Breast epithelium (tissue), 4 donors: ENCODE results near the gene TPCN2. TPM values are rescaled to one million over a fixed set of nuclear protein-coding genes. Genes with fewer than 3 reads are reported as not detected.

Source experiments
- DNase-seq, 2 donors: peaks; one replicate each; pipeline ENCODE4 v3.0.0-alpha.2; 2019; ENCODE audit warnings: low spot score in 2 of 2
- H3K27ac ChIP-seq, 2 donors: fragments of 200-600 bp; sonication (generic) in 1 of 2; one replicate each; pipeline ENCODE4 v1.5.1; 2016 to 2019; ENCODE audit warnings: mild to moderate bottlenecking in 1 of 2
- H3K27me3 ChIP-seq, 2 donors: fragments of 200-600 bp; sonication (generic) in 1 of 2; one replicate each; pipeline versions ENCODE4 v1.5.1 to v1.6.0; 2017 to 2019; ENCODE audit warnings: control low read depth in 1 of 2, mild to moderate bottlenecking in 1 of 2
- H3K36me3 ChIP-seq: fragments of 200-600 bp; one replicate; pipeline ENCODE4 v1.5.1; 2019
- H3K4me1 ChIP-seq, 2 donors: fragments of 200-600 bp; sonication (generic); one replicate each; pipeline ENCODE4 v1.5.1; 2016 to 2019; ENCODE audit warnings: control low read depth in 1 of 2
- H3K4me3 ChIP-seq, 3 donors: fragments of 200-600 bp; sonication (generic); 1 replicate in 2 of 3; 2 replicates in 1 of 3; pipeline ENCODE4 v1.5.1; 2016 to 2019; ENCODE audit warnings: mild to moderate bottlenecking in 3 of 3, moderate library complexity in 2 of 3
- H3K9me3 ChIP-seq, 2 donors: fragments of 200-600 bp; sonication (generic) in 1 of 2; one replicate each; pipeline ENCODE4 v1.5.1; 2016 to 2019; ENCODE audit warnings: control low read depth in 1 of 2
- POLR2A ChIP-seq: fragments of 450-650 bp; IDR thresholded peaks from one replicate; pipeline ENCODE4 v1.6.1; 2016; ENCODE audit warnings: antibody characterized with exemption, mild to moderate bottlenecking, moderate library complexity
- POLR2AphosphoS5 ChIP-seq, 3 donors: sonication (generic); formaldehyde crosslinking; IDR thresholded peaks; one replicate each; pipeline ENCODE4 v1.6.1; 2017; ENCODE audit warnings: antibody characterized with exemption in 3 of 3
- intact Hi-C: fragments of 100-400 bp; cut with DNase I; formaldehyde crosslinking; loops from one replicate; pipeline ENCODE4 v1.15.1; 2023; ENCODE audit warnings: low total_unique reads
- total RNA-seq, 3 donors: library from RNA; depleted of rRNA; stranded (reverse); fragments of >200 nt; gene quantifications; one replicate each; pipeline ENCODE4 v1.1.0, GENCODE V29; 2016
- TF ChIP-seq, protein P1 (sequence below), 3 donors: fragments of 450-650 bp; IDR thresholded peaks; one replicate each; pipeline ENCODE4 v1.5.1; 2016 to 2017; ENCODE audit warnings: antibody characterized with exemption in 3 of 3, mild to moderate bottlenecking in 3 of 3, moderate library complexity in 3 of 3

TPCN2 gene
- total RNA-seq, 3 donors from 2014 or later = 13.0 to 18.0 (median 13.8) TPM

DNA sequence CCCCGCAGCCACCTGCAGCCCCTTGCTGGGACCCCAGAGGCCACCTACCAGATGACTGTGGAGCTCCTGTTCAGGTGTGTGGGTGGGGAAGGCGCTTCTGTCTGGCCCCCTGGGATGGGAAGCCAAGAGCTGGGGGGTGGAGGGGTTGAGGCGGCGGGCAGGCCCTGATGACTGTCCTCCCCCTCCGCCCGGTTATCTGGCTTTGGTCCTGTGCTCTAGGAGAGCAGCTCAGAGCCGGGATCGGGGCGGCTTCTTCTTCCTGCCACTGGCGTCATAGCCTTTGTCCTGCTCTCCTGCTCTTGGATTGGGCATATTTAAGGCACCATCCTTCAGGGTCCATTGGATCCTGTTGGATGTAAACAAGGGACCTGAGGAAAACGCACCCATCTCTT, 38.4 kb downstream of the TPCN2 start:
- DNase-seq = no peak
- Histone ChIP-seq H3K27ac (peak overlapping the region in 1 of 2 donors; percentile 63), H3K27me3 (no peaks in the 10 kb centered on the region), H3K36me3 (no peaks in the 10 kb centered on the region), H3K9me3 (no peaks in the 10 kb centered on the region), H3K4me3 (no peak overlapping the region), H3K4me1 (no peaks in the 10 kb centered on the region)
- TF ChIP-seq POLR2AphosphoS5 (IDR thresholded peaks at IDR 0.05) (no peak), POLR2A (no peak)
- TF ChIP-seq, protein P1, sequence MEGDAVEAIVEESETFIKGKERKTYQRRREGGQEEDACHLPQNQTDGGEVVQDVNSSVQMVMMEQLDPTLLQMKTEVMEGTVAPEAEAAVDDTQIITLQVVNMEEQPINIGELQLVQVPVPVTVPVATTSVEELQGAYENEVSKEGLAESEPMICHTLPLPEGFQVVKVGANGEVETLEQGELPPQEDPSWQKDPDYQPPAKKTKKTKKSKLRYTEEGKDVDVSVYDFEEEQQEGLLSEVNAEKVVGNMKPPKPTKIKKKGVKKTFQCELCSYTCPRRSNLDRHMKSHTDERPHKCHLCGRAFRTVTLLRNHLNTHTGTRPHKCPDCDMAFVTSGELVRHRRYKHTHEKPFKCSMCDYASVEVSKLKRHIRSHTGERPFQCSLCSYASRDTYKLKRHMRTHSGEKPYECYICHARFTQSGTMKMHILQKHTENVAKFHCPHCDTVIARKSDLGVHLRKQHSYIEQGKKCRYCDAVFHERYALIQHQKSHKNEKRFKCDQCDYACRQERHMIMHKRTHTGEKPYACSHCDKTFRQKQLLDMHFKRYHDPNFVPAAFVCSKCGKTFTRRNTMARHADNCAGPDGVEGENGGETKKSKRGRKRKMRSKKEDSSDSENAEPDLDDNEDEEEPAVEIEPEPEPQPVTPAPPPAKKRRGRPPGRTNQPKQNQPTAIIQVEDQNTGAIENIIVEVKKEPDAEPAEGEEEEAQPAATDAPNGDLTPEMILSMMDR (IDR thresholded peaks at IDR 0.05) = no peak
- intact Hi-C loops = no loop called here

DNA sequence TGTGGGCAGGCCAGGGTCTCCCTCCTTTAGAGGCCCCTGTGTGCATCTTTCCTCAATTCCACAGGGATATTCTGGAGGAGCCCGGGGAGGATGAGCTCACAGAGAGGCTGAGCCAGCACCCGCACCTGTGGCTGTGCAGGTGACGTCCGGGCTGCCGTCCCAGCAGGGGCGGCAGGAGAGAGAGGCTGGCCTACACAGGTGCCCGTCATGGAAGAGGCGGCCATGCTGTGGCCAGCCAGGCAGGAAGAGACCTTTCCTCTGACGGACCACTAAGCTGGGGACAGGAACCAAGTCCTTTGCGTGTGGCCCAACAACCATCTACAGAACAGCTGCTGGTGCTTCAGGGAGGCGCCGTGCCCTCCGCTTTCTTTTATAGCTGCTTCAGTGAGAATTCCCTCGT, 39.1 kb downstream of the TPCN2 start:
- no peak for DNase-seq
- H3K27ac ChIP-seq = no peak overlapping the region
- H3K36me3 ChIP-seq = no peaks in the 10 kb centered on the region
- no peaks in the 10 kb centered on the region for H3K9me3 ChIP-seq
- no peak overlapping the region for H3K4me3 ChIP-seq
- TF ChIP-seq, protein P1 (IDR thresholded peaks at IDR 0.05) = no peak
- no peak for TF ChIP-seq POLR2A
- TF ChIP-seq POLR2AphosphoS5 (IDR thresholded peaks at IDR 0.05) = no peak
- no peaks in the 10 kb centered on the region for H3K27me3 ChIP-seq
- no peaks in the 10 kb centered on the region for H3K4me1 ChIP-seq
- intact Hi-C loops = no loop called here

DNA sequence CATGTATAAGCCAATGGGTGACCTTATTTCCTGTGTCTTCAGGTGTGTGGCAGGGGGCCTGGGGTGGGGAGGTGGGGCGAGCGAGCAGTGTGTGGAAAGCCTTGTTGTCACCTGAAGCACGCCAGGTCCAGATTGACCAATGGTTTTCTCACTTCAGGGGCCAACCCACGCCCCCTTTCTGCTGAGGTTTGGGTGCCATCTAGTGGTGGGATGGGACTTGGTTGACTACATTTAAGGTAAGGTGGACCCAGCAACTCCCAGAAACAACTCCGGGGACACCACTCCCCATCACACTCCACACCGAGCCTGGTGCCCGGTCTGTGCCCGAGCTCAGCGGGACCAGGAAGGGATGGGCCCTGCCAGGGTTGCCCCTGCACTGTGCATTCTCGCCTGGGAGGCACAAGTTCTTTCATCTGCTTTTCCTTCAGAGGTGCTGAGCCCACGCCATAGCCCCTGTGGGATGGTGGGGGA, 40.0 kb downstream of the TPCN2 start:
- Histone ChIP-seq H3K27me3 (no peaks in the 10 kb centered on the region), H3K36me3 (no peaks in the 10 kb centered on the region), H3K9me3 (no peaks in the 10 kb centered on the region), H3K4me1 (no peaks in the 10 kb centered on the region), H3K4me3 (no peak overlapping the region), H3K27ac (no peak overlapping the region)
- TF ChIP-seq, protein P1 (IDR thresholded peaks at IDR 0.05) = peak; percentile 30 to 70 (median 52)
- no peak for TF ChIP-seq POLR2AphosphoS5 (IDR thresholded peaks at IDR 0.05)
- no peak for TF ChIP-seq POLR2A
- intact Hi-C loops = no loop called here
- DNase-seq = peak; percentile 58 to 72

DNA sequence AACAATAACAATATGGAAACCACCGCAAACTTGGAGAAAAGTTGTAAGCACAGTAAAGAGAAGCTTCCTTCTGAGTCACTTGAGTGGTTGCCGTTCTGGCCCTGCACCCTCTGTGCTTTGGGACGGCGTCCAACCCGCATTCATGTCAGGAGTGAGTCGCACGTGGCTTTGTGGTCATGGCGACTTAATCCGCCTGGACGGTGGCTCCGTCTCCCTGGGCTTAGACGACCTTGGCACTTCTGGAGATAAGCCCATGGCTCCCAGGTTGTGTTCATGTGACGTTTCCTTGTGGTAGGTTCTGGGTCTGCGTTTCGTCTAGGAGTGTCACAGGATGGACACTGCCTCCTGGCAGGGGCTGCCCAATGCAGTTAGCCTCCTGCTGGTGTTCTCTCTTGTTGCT, 40.5 kb downstream of the TPCN2 start:
- DNase-seq = peak in 1 of 2 donors; percentile 40

DNA sequence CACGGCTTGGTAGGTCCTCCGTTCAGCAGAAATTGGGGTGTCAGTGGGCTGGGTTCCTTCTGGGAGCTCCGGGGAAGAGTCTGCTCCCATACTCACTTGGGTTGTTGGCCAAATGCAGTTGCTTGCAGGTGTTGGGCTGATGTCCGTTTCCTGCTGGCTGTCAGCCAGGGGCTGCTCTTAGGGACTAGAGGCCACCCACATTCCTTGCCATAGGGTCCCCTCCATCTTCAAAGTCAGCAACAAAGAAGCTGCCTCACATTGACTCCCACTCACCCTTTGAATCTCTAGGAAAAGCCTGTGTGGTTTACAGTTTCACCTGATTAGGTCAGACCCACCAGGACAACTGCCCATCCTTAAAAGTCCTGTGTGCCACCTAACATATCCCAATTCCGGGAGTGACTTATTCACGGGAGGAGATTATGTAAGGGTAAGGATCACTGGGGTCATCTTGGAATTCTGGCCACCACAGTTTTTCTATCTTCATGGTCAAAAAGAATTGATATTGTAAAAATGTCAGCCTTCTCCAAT, 43.0 kb downstream of the TPCN2 start:
- H3K27ac ChIP-seq = no peak overlapping the region
- peaks cover 0 to 5% of the 10 kb centered on the region in 2 donors for H3K4me1 ChIP-seq
- intact Hi-C loops = no loop called here
- TF ChIP-seq, protein P1 (IDR thresholded peaks at IDR 0.05) = no peak
- TF ChIP-seq POLR2A (no peak), POLR2AphosphoS5 (IDR thresholded peaks at IDR 0.05) (no peak)
- DNase-seq = no peak
- no peaks in the 10 kb centered on the region for H3K27me3 ChIP-seq
- H3K36me3 ChIP-seq = no peaks in the 10 kb centered on the region
- H3K4me3 ChIP-seq = no peak overlapping the region
- H3K9me3 ChIP-seq = no peaks in the 10 kb centered on the region

More for the DNA sequence above, 40.5 kb downstream of the TPCN2 start:
- no peak overlapping the region for H3K27ac ChIP-seq
- intact Hi-C loops = no loop called here
- H3K9me3 ChIP-seq = no peaks in the 10 kb centered on the region
- H3K4me3 ChIP-seq = no peak overlapping the region
- H3K4me1 ChIP-seq = peaks cover 0 to 5% of the 10 kb centered on the region in 2 donors
- H3K27me3 ChIP-seq = no peaks in the 10 kb centered on the region
- TF ChIP-seq POLR2A (no peak), POLR2AphosphoS5 (IDR thresholded peaks at IDR 0.05) (no peak)
- TF ChIP-seq, protein P1 (IDR thresholded peaks at IDR 0.05) = no peak
- H3K36me3 ChIP-seq = no peaks in the 10 kb centered on the region
